Nephron progenitor cell (in vitro differentiated cells): ENCODE results near the gene ZBTB40.

Experiments
- DNase-seq: peaks from one replicate; pipeline ENCODE4 v3.0.0; 2021
- H3K27ac Mint-ChIP-seq: 2 replicates; pipeline ENCODE4 v1.8.0; 2021; ENCODE audit warnings: mild to moderate bottlenecking, moderate library complexity, mixed read lengths
- H3K27me3 Mint-ChIP-seq: 2 replicates; pipeline ENCODE4 v1.8.0; 2021; ENCODE audit warnings: mild to moderate bottlenecking, low read depth, mixed read lengths; ENCODE audit not compliant: poor library complexity
- H3K36me3 Mint-ChIP-seq: 2 replicates; pipeline ENCODE4 v1.8.0; 2021; ENCODE audit warnings: low read depth, mixed read lengths
- H3K4me1 Mint-ChIP-seq: 2 replicates; pipeline ENCODE4 v1.8.0; 2021; ENCODE audit warnings: mixed read lengths
- H3K4me3 Mint-ChIP-seq: 2 replicates; pipeline ENCODE4 v1.8.0; 2021; ENCODE audit warnings: mild to moderate bottlenecking, moderate library complexity, mixed read lengths
- H3K9me3 Mint-ChIP-seq: 2 replicates; pipeline ENCODE4 v1.8.0; 2021; ENCODE audit warnings: mild to moderate bottlenecking, moderate library complexity, mixed read lengths
- CTCF ChIP-seq: fragments of 200-600 bp; sonication (generic); IDR thresholded peaks from 2 replicates; pipeline ENCODE4 v1.5.0; 2021; ENCODE audit warnings: antibody characterized with exemption

Gene ZBTB40

GRCh38 chr1:22420455-22421053 lies 31.1 kb upstream of the ZBTB40 start:
- no peak overlapping the region for H3K4me3 Mint-ChIP-seq
- peaks cover 61% of the 10 kb centered on the region for H3K27me3 Mint-ChIP-seq
- H3K27ac Mint-ChIP-seq = no peak overlapping the region
- H3K4me1 Mint-ChIP-seq = peaks cover 14% of the 10 kb centered on the region
- TF ChIP-seq CTCF = peak; percentile 56
- no peaks in the 10 kb centered on the region for H3K9me3 Mint-ChIP-seq
- DNase-seq = peak; percentile 82
- no peaks in the 10 kb centered on the region for H3K36me3 Mint-ChIP-seq

GRCh38 chr1:22426781-22427180 lies 24.9 kb upstream of the ZBTB40 start:
- Mint-ChIP-seq H3K36me3 (no peaks in the 10 kb centered on the region), H3K4me3 (no peak overlapping the region), H3K4me1 (no peaks in the 10 kb centered on the region), H3K9me3 (no peaks in the 10 kb centered on the region), H3K27me3 (peaks cover 28% of the 10 kb centered on the region), H3K27ac (no peak overlapping the region)
- no peak for DNase-seq
- TF ChIP-seq CTCF = no peak

- H3K27me3 Mint-ChIP-seq = peaks cover 26% of the 10 kb centered on the region
- no peaks in the 10 kb centered on the region for H3K9me3 Mint-ChIP-seq
- TF ChIP-seq CTCF = no peak
- peak overlapping the region; percentile 64 for H3K4me3 Mint-ChIP-seq
- H3K36me3 Mint-ChIP-seq = no peaks in the 10 kb centered on the region
- no peaks in the 10 kb centered on the region for H3K4me1 Mint-ChIP-seq
- DNase-seq = no peak
- H3K27ac Mint-ChIP-seq = no peak overlapping the region
Observed at GRCh38 chr1:22428672-22429071, 23.0 kb upstream of the ZBTB40 start.

DNA sequence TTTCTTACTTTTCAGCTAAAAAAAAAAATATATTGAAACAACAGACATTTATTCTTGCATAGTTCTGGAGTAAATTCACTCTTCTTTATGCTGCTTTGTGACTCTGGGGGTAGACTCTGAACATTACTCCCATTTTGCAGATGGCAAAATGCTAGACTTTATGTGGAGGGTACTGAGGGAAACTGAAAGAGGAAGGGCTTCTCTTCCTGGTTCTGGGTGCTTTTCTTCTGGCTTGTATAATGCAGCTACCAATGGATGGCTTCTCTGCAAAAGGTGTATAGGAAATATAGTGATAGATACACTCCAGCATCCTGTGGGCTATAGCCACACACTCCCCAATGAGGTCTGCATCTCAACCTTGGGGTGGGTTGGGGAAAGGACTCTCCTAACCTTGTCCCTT lies 19.7 kb upstream of the ZBTB40 start:
- H3K4me1 Mint-ChIP-seq = no peaks in the 10 kb centered on the region
- H3K4me3 Mint-ChIP-seq = no peak overlapping the region
- peaks cover 4% of the 10 kb centered on the region for H3K9me3 Mint-ChIP-seq
- no peak for TF ChIP-seq CTCF
- no peak overlapping the region for H3K27ac Mint-ChIP-seq
- peaks cover 26% of the 10 kb centered on the region for H3K27me3 Mint-ChIP-seq
- H3K36me3 Mint-ChIP-seq = no peaks in the 10 kb centered on the region
- DNase-seq = no peak

GRCh38 chr1:22434717-22435116 lies 16.9 kb upstream of the ZBTB40 start:
- no peak for TF ChIP-seq CTCF
- Mint-ChIP-seq H3K9me3 (peaks cover 20% of the 10 kb centered on the region), H3K36me3 (no peaks in the 10 kb centered on the region), H3K4me1 (no peaks in the 10 kb centered on the region), H3K27me3 (peaks cover 26% of the 10 kb centered on the region), H3K4me3 (no peak overlapping the region), H3K27ac (no peak overlapping the region)
- no peak for DNase-seq

GRCh38 chr1:22436948-22437347 lies 14.7 kb upstream of the ZBTB40 start:
- DNase-seq = no peak
- Mint-ChIP-seq H3K9me3 (peaks cover 43% of the 10 kb centered on the region), H3K36me3 (no peaks in the 10 kb centered on the region), H3K4me1 (peaks cover under 1% of the 10 kb centered on the region), H3K4me3 (no peak overlapping the region), H3K27ac (no peak overlapping the region), H3K27me3 (peaks cover 21% of the 10 kb centered on the region)
- no peak for TF ChIP-seq CTCF
